GM23338 (cell line): ENCODE results near the gene RHBDD1. TPM values are rescaled to one million over a fixed set of nuclear protein-coding genes. Genes with fewer than 3 reads are reported as not detected.

Experiments used
- CREB1 ChIP-seq: fragments of 250-450 bp; sonication (Bioruptor Pico); IDR thresholded peaks from 2 replicates; pipeline ENCODE4 v1.5.0; 2020; ENCODE audit warnings: low read depth, mild to moderate bottlenecking, moderate library complexity
- CTCF ChIP-seq, 2 experiments: fragments of 200-600 bp in 1 of 2; sonication (generic) in 1 of 2; conservative IDR thresholded peaks; 2 replicates each; pipeline versions ENCODE4 v1.5.1 to v1.6.1; 2016 to 2017; ENCODE audit warnings: antibody characterized with exemption in 2 of 2, low read depth in 2 of 2, mild to moderate bottlenecking in 2 of 2, moderate library complexity in 1 of 2
- ETS1 ChIP-seq: IDR thresholded peaks from 2 replicates; pipeline ENCODE4 v1.6.1; 2016; ENCODE audit warnings: antibody characterized with exemption
- EZH2 ChIP-seq: fragments of 200-600 bp; sonication (generic); IDR thresholded peaks from one replicate; pipeline ENCODE4 v1.8.0; 2017; ENCODE audit warnings: antibody characterized with exemption, mild to moderate bottlenecking, low read depth; ENCODE audit not compliant: unreplicated experiment
- POLR2AphosphoS5 ChIP-seq: IDR thresholded peaks from 2 replicates; pipeline ENCODE4 v1.6.1; 2016; ENCODE audit warnings: antibody characterized with exemption, low read depth
- STAT1 ChIP-seq: IDR thresholded peaks from one replicate; pipeline ENCODE4 v1.6.1; 2016; ENCODE audit warnings: antibody characterized with exemption; ENCODE audit not compliant: unreplicated experiment
- ZNF331 ChIP-seq: fragments of 250-450 bp; sonication (Bioruptor Pico); IDR thresholded peaks from 2 replicates; pipeline ENCODE4 v1.5.0; 2020; ENCODE audit warnings: low read depth, mild to moderate bottlenecking, moderate library complexity
- ZNF462 ChIP-seq: fragments of 250-450 bp; sonication (Bioruptor Pico); IDR thresholded peaks from 2 replicates; pipeline ENCODE4 v1.5.0; 2020; ENCODE audit warnings: mild to moderate bottlenecking, moderate library complexity
- polyA plus RNA-seq: library from polyadenylated mRNA; unstranded; fragments of >200 nt; fragmentation: Nextera tagmentation; extraction: Ambion mirVana; gene quantifications from 2 replicates; pipeline ENCODE4 v1.2.1, GENCODE V29; 2016
- total RNA-seq: library from RNA; depleted of rRNA; stranded (reverse); fragments of >200 nt; shearing (Covaris generic); gene quantifications from 2 replicates; pipeline ENCODE4 v1.2.3, GENCODE V29; 2014

The RHBDD1 gene
- total and polyA plus RNA-seq, 2 experiments from 2014 or later = 7.3 to 13.0 TPM

GRCh38 chr2:226865273-226865672 lies 29.4 kb downstream of the RHBDD1 start (continued):
- no peak for TF ChIP-seq ZNF462
- no peak for TF ChIP-seq ZNF331 (CRISPR knock-in tag)
- no peak for TF ChIP-seq CREB1 (CRISPR knock-in tag)
- TF ChIP-seq EZH2 = no peak
- TF ChIP-seq ETS1 = no peak
- no peak for TF ChIP-seq POLR2AphosphoS5
- TF ChIP-seq CTCF (conservative IDR thresholded peaks at IDR 0.05; ENCODE audit: low read depth in 2 of 2) = no peak
- TF ChIP-seq STAT1 = no peak
